SIG-M5 (cell line): ENCODE results near the gene CIAO3.
"Not testable (repeated sequence)": the region's sequence is repeated elsewhere in the genome, so short reads cannot be mapped to it uniquely, and the experiment has no call there.

Experiments
- DNase-seq: peaks from one replicate; lab custom pipeline; 2025; lab: John Stamatoyannopoulos, UW

Gene CIAO3

DNA sequence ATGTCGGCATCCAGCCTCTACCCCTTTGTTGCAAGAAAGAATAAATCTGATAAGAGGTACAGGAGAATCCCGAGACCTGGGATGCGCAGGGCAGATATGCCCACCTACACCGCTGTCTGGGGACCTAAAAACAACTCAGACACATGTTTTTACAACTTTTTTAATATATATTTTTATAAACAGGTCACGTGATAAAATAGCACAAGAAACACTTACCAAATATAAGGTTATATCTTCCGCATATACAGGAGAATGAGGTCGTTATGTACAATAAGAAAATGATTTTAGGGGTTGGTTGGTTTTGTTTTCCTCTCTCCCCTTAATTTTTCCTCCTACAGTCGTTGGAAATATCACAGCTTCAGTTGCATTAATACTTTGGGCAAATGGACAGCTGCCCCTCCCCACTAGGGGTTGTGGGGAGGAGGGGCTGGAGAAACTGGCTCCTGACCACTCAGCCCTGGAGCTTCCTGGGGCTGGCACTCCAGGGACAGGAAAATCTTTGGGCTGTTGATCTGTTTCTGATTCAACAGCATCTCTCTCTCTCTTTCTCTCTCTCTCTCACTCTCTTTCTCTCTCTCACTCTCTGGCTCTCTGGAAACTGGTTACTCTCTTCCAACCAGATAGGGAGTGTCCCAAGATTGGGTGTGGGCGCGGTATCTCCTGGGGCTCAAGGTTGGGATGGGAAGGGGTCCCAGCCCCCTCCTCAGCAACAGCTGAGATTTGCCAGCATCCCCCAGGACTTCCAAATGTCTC is 48.3 kb downstream of the CIAO3 start:
- DNase-seq = no peak

GRCh38 chr16:691242-691641 is 49.6 kb downstream of the CIAO3 start:
- DNase-seq = not testable (repeated sequence)

GRCh38 chr16:689175-689897 is 51.5 kb downstream of the CIAO3 start:
- no peak for DNase-seq

GRCh38 chr16:687499-687898 is 53.3 kb downstream of the CIAO3 start:
- DNase-seq = no peak

- no peak for DNase-seq
These were observed 54.1 kb downstream of the CIAO3 start for GRCh38 chr16:686459-687260.

GRCh38 chr16:685967-686366 is 54.8 kb downstream of the CIAO3 start:
- no peak for DNase-seq

GRCh38 chr16:684961-685696 is 55.7 kb downstream of the CIAO3 start:
- no peak for DNase-seq

- DNase-seq = peak; percentile 75
These were observed 56.6 kb downstream of the CIAO3 start, which contains the start of gene JMJD8 for GRCh38 chr16:684071-684794. JMJD8 (minus strand) TSS chr16:684334; CDS start chr16:684319, 15 bp downstream.

GRCh38 chr16:683396-684070 is 57.3 kb downstream of the CIAO3 start:
- DNase-seq = no peak

DNA sequence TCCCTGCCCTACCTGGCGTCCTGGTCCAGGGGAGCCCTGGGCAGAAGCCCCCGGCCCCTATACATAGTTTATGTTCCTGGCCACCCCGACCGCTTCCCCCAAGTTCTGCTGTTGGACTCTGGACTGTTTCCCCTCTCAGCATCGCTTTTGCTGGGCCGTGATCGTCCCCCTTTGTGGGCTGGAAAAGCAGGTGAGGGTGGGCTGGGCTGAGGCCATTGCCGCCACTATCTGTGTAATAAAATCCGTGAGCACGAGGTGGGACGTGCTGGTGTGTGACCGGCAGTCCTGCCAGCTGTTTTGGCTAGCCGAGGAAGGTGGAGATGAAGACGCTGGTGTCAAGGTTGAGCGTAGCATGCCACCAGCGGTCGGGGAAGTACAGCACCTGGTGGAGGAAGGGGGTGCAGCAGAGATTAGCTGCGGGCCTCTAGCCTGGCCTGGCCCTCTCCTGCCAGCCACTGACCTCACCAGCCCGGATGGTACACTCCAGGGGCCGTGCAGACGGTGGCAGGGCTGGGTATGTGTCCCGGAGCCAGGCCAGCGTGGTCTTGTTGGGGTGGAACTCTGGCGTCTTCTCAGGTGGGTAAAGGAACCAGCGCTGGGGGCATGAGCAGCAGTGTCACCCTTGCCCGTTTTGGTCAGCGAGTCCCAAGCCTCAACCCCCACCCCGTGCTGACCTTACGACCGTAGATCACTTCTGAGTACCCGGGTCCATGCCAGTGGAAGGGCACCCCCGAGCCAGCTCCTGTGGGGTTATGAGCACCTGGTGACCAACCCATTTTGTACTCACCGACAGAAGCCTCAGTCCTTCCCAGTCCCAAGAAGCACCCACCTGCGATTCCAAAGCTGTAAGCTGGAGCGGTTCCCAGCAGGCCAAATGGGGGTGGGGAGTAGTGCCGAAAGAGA is 58.1 kb downstream of the CIAO3 start:
- DNase-seq = no peak

GRCh38 chr16:681746-682427 is 58.9 kb downstream of the CIAO3 start:
- no peak for DNase-seq

- DNase-seq = no peak
These were observed 59.6 kb downstream of the CIAO3 start for GRCh38 chr16:680967-681745.

DNA sequence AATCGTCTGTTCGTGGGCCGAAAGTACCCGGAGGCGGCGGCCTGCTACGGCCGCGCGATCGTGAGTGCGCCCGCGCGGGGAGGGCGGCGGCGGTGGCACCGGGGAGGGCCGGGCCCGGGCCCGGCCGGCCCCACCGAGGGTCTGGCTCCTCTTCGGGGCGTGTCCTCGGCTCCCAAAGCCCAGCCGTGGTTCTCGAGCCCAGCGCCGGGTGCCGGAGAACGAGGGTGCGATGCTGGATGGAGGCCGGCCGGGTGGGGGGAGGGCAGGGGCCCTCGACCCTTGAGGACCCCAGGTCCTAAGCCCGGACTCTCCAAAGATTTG is 60.2 kb downstream of the CIAO3 start:
- DNase-seq = no peak

DNA sequence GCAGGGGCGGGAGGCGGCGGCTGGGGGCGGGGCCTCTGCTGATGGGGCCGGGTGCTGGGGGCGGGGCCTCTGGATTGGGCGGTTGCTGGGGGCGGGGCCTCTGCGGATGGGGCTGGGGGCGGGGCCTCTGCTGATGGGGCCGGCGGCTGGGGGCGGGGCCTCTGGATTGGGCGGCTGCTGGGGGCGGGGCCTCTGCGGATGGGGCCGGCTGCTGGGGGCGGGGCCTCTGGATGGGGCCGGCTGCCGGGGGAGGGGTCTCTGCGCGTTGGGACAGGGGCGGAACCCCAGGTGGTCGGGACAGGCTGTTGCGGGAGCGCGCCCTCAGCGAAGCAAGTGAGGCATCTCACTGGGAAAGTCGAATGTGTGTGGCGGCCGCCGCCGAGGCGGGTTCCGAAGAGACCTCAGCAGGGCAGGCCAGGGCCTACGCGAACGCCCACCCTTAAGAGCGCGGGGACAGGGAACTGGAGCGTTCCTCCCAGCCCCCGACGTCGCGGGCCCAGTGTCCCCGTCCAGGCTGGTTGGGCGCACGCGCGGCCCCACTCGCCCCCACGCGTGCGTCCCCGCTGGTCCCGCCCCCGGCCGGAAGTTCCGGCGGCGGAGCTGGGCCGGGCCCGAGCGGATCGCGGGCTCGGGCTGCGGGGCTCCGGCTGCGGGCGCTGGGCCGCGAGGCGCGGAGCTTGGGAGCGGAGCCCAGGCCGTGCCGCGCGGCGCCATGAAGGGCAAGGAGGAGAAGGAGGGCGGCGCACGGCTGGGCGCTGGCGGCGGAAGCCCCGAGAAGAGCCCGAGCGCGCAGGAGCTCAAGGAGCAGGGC is 60.8 kb downstream of the CIAO3 start, which contains the start of gene STUB1:
STUB1 (plus strand) TSS at position 597 of the 811 bp plus-strand sequence; CDS start at position 713, 116 bp downstream.
- no peak for DNase-seq
